Caco-2 (cell line): Measurements from ENCODE around the gene TUBD1. TPM values are rescaled to one million over a fixed set of nuclear protein-coding genes. Genes with fewer than 3 reads are reported as not detected.
"Not testable (repeated sequence)": the region's sequence is repeated elsewhere in the genome, so short reads cannot be mapped to it uniquely, and the experiment has no call there.

Experiments
- BruUV-seq: library from RNA; stranded (reverse); fragments of 400-500 nt; replicated peaks from 2 replicates; lab custom pipeline; 2021; lab: Mats Ljungman, UMichigan
- CTCF ChIA-PET: fragments of 300-600 bp; sonication (Branson Sonifier 250); formaldehyde crosslinking; loops from one replicate; lab custom pipeline; 2022; ENCODE audit warnings: antibody characterized with exemption; lab: Charles Lee
- POLR2A ChIA-PET: fragments of 300-600 bp; sonication (Branson Sonifier 250); formaldehyde crosslinking; loops from one replicate; lab custom pipeline; 2022; ENCODE audit warnings: antibody characterized with exemption; lab: Charles Lee
- DNase-seq, 2 experiments: peaks; one replicate each; pipeline versions ENCODE4 v3.0.0 to v3.0.0-alpha.2; 2020 to 2022
- H3K27me3 ChIP-seq: replicated peaks from 2 replicates; pipeline ENCODE4 v1.6.0; 2011; ENCODE audit warnings: low read length; ENCODE audit not compliant: control insufficient read depth, insufficient read depth
- H3K36me3 ChIP-seq: 2 replicates; pipeline ENCODE4 v1.5.1; 2011; ENCODE audit warnings: low read length; ENCODE audit not compliant: control insufficient read depth, insufficient read depth
- H3K4me1 ChIP-seq: fragments of 250-450 bp; sonication (Bioruptor Pico); 2 replicates; pipeline ENCODE4 v1.5.1; 2020; ENCODE audit warnings: mild to moderate bottlenecking
- H3K4me3 ChIP-seq: 2 replicates; pipeline ENCODE4 v1.5.1; 2011; ENCODE audit warnings: low read depth, mild to moderate bottlenecking, control low read depth, low read length
- H3K9me3 ChIP-seq: fragments of 250-450 bp; sonication (Bioruptor Pico); 2 replicates; pipeline ENCODE4 v1.5.1; 2020; ENCODE audit warnings: mild to moderate bottlenecking, moderate library complexity
- H3K27ac Mint-ChIP-seq: one replicate; pipeline ENCODE4 v1.8.0; 2022; ENCODE audit warnings: mixed read lengths; ENCODE audit not compliant: unreplicated experiment
- H3K27me3 Mint-ChIP-seq: one replicate; pipeline ENCODE4 v1.8.0; 2022; ENCODE audit warnings: mixed read lengths; ENCODE audit not compliant: insufficient read depth, unreplicated experiment
- H3K36me3 Mint-ChIP-seq: one replicate; pipeline ENCODE4 v1.8.0; 2022; ENCODE audit warnings: mild to moderate bottlenecking, mixed read lengths; ENCODE audit not compliant: insufficient read depth, unreplicated experiment
- H3K4me1 Mint-ChIP-seq: one replicate; pipeline ENCODE4 v1.8.0; 2022; ENCODE audit warnings: low read depth, mixed read lengths; ENCODE audit not compliant: unreplicated experiment
- H3K4me3 Mint-ChIP-seq: one replicate; pipeline ENCODE4 v1.8.0; 2022; ENCODE audit warnings: mild to moderate bottlenecking, moderate library complexity, mixed read lengths; ENCODE audit not compliant: unreplicated experiment
- H3K9me3 Mint-ChIP-seq: one replicate; pipeline ENCODE4 v1.8.0; 2022; ENCODE audit warnings: mixed read lengths; ENCODE audit not compliant: unreplicated experiment
- CTCF ChIP-seq, 2 experiments: fragments of 200-600 bp in 1 of 2; IDR thresholded peaks; 1 replicate in 1 of 2; 2 replicates in 1 of 2; pipeline versions ENCODE4 v1.5.1 to v1.8.0; 2011 to 2022; ENCODE audit warnings: antibody characterized with exemption in 1 of 2, control low read depth in 1 of 2, inconsistent platforms in 1 of 2, low read depth in 1 of 2, low read length in 1 of 2, mild to moderate bottlenecking in 1 of 2, moderate library complexity in 1 of 2; ENCODE audit not compliant: insufficient read depth in 1 of 2, severe bottlenecking in 1 of 2, unreplicated experiment in 1 of 2
- intact Hi-C: fragments of 100-400 bp; cut with micrococcal nuclease; formaldehyde crosslinking; loops from one replicate; pipeline ENCODE4 v1.10.0; 2022; ENCODE audit not compliant: unreplicated experiment
- total RNA-seq: library from RNA; stranded (reverse); gene quantifications from 2 replicates; pipeline ENCODE4 v1.2.3, GENCODE V29; 2022

TUBD1 gene
- total RNA-seq, 1 experiment from 2014 or later, result 23.6 TPM

DNA sequence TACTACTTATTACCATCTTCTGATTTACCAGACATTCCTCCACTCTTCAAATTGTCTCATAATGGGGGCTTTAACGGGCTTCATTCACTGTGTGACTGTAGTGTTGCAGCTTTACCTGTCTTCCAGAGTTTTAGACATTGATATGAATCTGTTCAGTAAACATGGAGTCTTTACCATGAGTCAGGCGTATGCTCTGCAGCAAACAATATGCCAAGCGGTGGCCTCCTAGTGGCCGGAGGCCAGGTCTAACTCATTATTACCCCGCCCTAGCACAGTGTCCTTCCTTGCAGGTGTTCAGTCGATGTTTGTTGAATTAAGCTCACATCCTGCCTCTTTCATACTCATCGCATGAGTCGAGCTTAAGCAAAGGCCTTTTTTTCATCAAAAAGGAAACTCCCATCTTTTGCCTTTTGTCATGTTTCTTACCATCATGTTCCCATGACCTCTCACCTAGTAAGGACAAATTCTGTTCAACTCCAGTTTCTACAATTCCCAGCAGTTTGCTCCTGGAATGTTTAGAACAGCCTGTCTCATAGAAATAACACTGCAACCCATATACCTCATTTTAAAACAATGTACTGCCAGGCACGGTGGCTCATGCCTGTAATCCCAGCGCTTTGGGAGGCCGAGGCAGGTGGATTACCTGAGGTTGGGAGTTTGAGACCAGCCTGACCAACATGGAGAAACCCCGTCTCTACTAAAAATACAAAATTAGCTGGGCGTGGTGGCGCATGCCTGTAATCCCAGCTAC, 39.4 kb downstream of the TUBD1 start:
- intact Hi-C loops, result loop anchor here (1.0 kb wide), 2 partner anchors 8 to 100 kb away; no protein-coding TSS in a partner anchor
- TSS peak; percentile 44 for BruUV-seq
- POLR2A ChIA-PET, result interaction anchor here (0.6 to 1.0 kb wide), 2 partner anchors 10 to 67 kb away, joined by 3 to 4 read pairs; no protein-coding TSS in a partner anchor

DNA sequence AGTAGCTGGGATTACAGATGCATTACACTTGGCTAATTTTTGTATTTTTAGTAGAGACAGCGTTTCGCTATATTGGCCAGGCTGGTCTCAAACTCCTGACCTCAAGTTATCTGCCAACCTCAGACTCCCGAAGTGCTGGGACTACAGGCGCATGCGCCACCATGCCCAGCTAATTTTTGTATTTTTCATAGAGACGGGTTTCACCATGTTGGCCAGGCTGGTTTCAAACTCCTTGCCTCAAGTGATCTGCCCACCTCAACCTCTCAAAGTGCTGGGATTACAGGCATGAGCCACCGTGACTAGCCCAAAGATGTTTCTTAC, 39.9 kb downstream of the TUBD1 start:
- not testable (repeated sequence) for BruUV-seq, DNase-seq, H3K4me3 ChIP-seq, H3K9me3 ChIP-seq, H3K27me3 Mint-ChIP-seq, H3K36me3 ChIP-seq, H3K9me3 Mint-ChIP-seq, H3K27me3 ChIP-seq
- H3K36me3 Mint-ChIP-seq, result peaks cover 46% of the 10 kb centered on the region
- peaks cover 55% of the 10 kb centered on the region for H3K4me1 Mint-ChIP-seq
- peak overlapping the region; percentile 97 for H3K27ac Mint-ChIP-seq
- CTCF ChIA-PET, result interaction anchor here (0.6 to 2.1 kb wide), 7 partner anchors 15 to 146 kb away, joined by 3 to 21 read pairs (median 4); partner anchors contain the start of genes PTRH2 and VMP1
- peaks cover 82% of the 10 kb centered on the region for H3K4me1 ChIP-seq
- intact Hi-C loops, result loop anchor here (1.0 kb wide), 2 partner anchors 8 to 100 kb away; no protein-coding TSS in a partner anchor
- H3K4me3 Mint-ChIP-seq, result peak overlapping the region; percentile 68
- POLR2A ChIA-PET, result interaction anchor here (1.0 kb wide), 1 partner anchor 10 kb away, joined by 3 read pairs; no protein-coding TSS in a partner anchor

More for the DNA sequence above, 39.4 kb downstream of the TUBD1 start:
- CTCF ChIA-PET, result interaction anchor here (0.6 to 2.1 kb wide), 12 partner anchors 16 to 417 kb away, joined by 3 to 21 read pairs (median 4); partner anchors contain the start of genes PTRH2, RPS6KB1, TUBD1 and VMP1
- H3K36me3 ChIP-seq, result no peaks in the 10 kb centered on the region
- peak; percentile 77 to 78 for TF ChIP-seq CTCF (IDR thresholded peaks at IDR 0.05; ENCODE audit: insufficient read depth in 1 of 2, low read depth in 1 of 2, low read length in 1 of 2, severe bottlenecking in 1 of 2, unreplicated experiment in 1 of 2)
- Mint-ChIP-seq H3K27me3 (no peaks in the 10 kb centered on the region), H3K9me3 (no peaks in the 10 kb centered on the region), H3K27ac (peak overlapping the region; percentile 97), H3K36me3 (peaks cover 40% of the 10 kb centered on the region), H3K4me3 (peak overlapping the region; percentile 68), H3K4me1 (peaks cover 50% of the 10 kb centered on the region)
- no peaks in the 10 kb centered on the region for H3K9me3 ChIP-seq
- peaks cover 78% of the 10 kb centered on the region for H3K4me1 ChIP-seq
- DNase-seq, result peak; percentile 92
- no peaks in the 10 kb centered on the region for H3K27me3 ChIP-seq
- no peak overlapping the region for H3K4me3 ChIP-seq

- DNase-seq, result peak in 1 of 2 experiments; percentile 34
- CTCF ChIA-PET, result no interaction called here
These were observed 41.0 kb downstream of the TUBD1 start for GRCh38 chr17:59851439-59852375.

DNA sequence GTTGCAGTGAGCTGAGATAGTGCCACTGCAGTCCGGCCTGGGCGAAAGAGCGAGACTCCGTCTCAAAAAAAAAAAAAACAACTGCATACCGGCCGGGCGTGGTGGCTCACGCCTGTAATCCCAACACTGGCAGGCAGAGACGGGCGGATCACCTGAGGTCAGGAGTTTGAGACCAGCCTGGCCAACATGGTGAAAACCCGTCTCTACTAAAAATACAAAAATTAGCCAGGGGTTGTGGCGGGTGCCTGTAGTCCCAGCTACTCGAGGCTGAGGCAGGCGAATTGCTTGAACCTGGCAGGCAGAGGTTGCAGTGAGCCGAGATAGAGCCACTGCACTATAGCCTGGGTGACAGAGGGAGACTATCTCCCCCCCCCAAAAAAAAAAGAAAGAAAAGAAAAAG, 42.4 kb downstream of the TUBD1 start:
- DNase-seq, result peak in 1 of 2 experiments; percentile 17
- H3K9me3 Mint-ChIP-seq, POLR2A ChIA-PET, H3K27me3 Mint-ChIP-seq, BruUV-seq, H3K36me3 ChIP-seq, H3K27me3 ChIP-seq, intact Hi-C loops, H3K9me3 ChIP-seq, H3K4me3 Mint-ChIP-seq, H3K4me3 ChIP-seq: not testable (repeated sequence)
- H3K4me1 ChIP-seq, result peaks cover 83% of the 10 kb centered on the region
- Mint-ChIP-seq H3K27ac (peak overlapping the region; percentile 98), H3K4me1 (peaks cover 63% of the 10 kb centered on the region), H3K36me3 (peaks cover 71% of the 10 kb centered on the region)
- CTCF ChIA-PET, result interaction anchor here (2.5 kb wide), 1 partner anchor 9 kb away, joined by 9 read pairs; no protein-coding TSS in a partner anchor

More at GRCh38 chr17:59851439-59852375, 41.0 kb downstream of the TUBD1 start:
- H3K36me3 ChIP-seq, result no peaks in the 10 kb centered on the region
- H3K4me1 ChIP-seq, result peaks cover 83% of the 10 kb centered on the region
- no peak for TF ChIP-seq CTCF (IDR thresholded peaks at IDR 0.05; ENCODE audit: insufficient read depth in 1 of 2, low read depth in 1 of 2, low read length in 1 of 2, severe bottlenecking in 1 of 2, unreplicated experiment in 1 of 2)
- intact Hi-C loops, result no loop called here
- BruUV-seq, result no TSS peak
- no peaks in the 10 kb centered on the region for H3K9me3 ChIP-seq
- Mint-ChIP-seq H3K36me3 (peaks cover 57% of the 10 kb centered on the region), H3K27ac (peak overlapping the region; percentile 45), H3K4me3 (no peak overlapping the region), H3K27me3 (no peaks in the 10 kb centered on the region), H3K4me1 (peaks cover 57% of the 10 kb centered on the region), H3K9me3 (no peaks in the 10 kb centered on the region)
- no peaks in the 10 kb centered on the region for H3K27me3 ChIP-seq
- H3K4me3 ChIP-seq, result no peak overlapping the region
- POLR2A ChIA-PET, result no interaction called here
